GM11168 (cell line): ENCODE data around the gene ERBB4.

Experiments
- in situ Hi-C: fragments of 300-500 bp; cut with MboI; formaldehyde crosslinking; loops from one replicate; pipeline ENCODE4 v1.12.0; 2022; ENCODE audit warnings: low sequenced_read_pairs; ENCODE audit not compliant: unreplicated experiment

Gene ERBB4

DNA sequence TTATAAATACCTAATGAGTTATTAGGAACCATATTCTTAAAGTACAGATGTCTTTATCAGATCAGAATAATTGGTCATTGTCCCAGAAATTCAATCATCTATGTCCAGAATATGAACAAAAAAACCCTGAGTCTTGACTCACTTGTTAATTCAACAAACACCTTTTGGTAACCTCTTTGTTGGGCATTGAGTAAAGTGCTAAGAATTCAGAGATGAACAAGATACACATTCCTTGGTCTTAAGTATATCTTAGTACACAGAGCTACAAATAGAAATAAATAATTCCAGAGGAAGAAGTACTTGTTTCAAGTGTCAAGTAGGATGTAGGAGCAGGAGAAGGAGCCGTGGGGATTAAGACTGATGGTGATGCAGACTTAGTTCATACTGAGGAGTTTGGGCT lies 1184.1 kb downstream of the ERBB4 start:
- in situ Hi-C loops: no loop called here

DNA sequence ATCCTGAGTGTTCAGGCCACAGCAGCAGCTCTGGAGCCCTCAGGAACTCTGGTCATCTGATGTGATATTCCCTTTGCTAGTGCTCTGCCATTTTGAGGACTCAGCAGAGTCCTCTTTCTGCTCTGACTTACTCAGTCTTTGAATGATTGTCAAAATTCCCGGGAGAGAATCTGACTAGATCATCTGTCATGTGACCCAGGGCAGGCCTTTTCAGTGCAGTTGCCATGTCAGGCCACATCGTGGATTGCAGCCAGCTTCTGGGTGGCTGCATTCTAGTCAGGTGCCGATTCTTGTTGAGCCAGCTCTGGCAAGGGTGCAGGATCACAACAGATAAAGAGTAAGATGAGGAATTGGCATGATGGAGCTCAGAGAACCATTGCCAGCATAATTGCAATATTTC lies 1186.6 kb downstream of the ERBB4 start:
- in situ Hi-C loops: no loop called here

DNA sequence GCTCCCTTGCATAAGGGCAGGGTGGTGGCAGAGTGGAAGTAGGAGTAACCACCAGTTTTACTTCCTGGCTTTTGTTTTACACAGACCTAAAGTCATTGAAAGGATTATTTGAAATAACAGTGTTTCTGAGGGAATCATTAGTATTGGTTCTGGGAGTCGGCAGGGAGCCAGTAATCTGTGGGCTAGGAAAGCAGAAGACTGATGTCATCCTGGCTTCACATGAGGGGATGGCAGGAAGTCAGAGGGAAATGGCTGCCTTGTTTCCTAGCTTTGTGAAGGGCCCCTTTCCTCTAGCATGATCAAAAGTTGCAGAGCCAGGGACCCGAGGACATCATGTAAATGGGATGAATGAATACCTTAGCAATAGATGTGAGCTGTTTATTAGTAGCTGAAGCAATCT lies 1189.6 kb downstream of the ERBB4 start:
- in situ Hi-C loops: no loop called here

DNA sequence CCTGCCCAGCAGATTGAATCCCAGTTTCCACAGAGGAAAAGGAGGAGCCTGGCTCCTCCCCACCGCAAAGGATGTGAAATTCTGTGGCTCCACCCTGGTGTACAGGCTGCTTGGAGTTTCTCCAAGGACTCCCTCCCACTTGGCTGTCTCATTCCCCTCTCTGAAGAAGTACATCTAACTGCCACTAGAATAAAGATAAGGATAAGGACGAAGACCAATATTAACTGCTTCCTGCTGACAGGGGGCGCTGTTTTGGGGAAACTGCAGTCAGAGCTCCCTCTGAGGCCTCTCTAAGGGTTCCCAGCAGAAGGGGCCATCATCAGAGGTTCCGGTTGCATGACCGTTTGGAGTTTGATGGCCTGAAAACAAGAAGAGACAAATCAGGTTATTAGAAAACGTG lies 1191.3 kb downstream of the ERBB4 start:
- in situ Hi-C loops: no loop called here

DNA sequence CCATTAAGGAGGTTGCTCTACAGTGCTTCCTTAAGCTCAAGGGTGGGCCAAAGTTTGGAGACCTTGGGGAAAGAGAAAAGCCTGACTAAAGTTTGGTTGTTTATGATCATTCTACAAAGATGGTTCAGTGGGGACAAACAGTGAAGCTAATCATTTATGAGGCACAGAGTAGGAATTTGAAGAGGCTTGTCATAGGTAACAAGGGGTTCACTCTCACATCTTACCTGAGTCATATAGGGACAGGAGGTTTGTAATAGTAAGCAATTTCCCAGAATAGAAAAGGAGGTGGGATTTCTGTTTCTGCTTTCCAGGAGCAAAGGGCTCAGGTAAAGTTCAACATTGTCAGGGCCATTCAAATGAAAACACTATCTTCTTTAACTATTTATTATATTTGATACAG lies 1194.3 kb downstream of the ERBB4 start:
- in situ Hi-C loops: no loop called here

DNA sequence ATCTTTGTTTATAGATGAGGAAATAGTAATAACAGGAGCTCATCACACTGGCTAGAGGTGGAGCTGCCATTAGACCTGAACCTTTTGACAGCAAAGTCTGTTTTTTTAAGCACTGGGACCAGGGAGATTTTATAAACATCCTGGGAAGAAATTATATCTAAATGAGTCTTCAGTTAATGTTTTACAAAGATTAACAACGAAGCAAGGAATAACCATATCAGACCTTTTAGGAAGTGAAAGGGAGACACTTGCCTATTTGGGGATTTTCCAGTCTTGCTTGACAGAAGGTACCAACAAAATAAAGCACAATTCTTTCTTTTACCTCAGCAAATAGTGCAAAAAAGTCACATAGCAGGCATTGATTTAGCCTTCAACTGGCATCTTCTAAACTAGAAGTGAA lies 1205.2 kb downstream of the ERBB4 start:
- in situ Hi-C loops: no loop called here

DNA sequence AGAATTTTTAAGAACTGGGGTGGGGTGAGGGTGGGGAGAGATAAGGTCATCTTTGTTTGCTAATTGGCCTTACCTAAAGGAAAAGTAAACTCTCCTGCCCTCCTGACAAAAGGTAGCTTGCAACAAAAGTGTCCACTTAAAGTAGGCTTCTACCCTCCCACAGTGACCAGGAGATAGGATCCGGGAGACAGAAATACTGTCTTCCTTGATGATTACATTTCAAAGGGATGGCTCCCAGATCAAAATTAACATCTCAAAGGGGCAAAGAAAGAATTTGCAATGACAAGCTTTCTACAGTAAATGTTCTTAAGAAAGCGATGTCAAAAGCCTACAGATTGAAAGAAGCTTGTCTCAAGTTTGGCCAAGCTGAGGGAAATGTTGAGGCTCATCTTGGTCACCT lies 1206.9 kb downstream of the ERBB4 start:
- in situ Hi-C loops: no loop called here

DNA sequence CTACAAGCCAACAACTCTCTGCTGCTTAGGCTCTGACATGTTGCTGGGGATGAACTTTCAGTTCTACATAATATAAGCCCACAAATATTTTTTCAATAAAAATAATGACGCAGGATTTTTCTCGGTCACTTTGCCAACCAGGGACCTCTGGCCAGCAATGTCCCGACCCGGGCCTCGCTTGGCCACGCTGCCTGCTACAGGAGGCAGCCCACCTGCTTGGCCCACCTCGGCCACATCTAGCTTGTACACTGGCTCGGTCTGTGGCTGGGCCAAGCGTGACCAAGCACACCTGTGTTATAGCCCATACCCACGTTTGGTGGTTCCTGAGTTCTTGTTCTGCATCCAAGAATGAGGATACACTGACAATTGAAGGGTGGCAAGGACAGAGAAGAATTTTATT lies 1208.7 kb downstream of the ERBB4 start:
- in situ Hi-C loops: no loop called here

DNA sequence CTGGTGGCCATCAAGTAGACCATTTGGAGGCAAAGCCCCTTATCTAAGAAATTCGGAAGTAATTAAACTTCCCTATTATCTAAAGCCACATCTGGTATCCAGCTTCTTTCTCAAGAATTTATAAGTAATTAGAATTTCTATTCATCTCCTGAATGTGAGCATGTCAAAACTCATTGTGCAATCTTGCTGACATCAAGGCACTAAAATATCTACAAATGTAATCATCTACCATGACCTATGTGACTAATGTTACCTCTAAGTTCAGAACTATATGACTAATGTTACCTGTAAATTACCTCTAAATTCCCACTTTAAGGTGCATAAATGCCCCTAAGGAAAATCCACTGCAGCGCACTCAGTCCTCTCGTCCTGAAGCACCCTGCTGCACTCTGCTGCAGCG lies 1209.2 kb downstream of the ERBB4 start:
- in situ Hi-C loops: no loop called here

DNA sequence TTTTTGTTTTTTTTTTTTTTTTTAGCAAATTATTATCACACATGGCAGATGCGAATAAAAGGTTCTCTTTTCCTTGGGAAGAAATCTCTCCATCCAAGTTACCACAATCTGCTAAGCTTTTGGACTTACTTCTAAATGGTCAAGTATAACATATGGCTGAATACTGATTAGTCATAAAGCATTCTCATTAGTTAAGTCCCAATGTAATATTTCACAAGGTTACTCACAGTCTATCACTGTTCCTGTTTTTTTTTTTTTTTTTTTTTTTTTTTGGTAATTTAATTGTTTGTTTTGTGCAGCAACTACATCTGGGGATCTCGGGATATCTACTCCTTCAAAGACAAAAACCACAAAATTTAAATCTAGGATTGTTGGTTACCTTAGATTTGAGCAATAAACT lies 1210.5 kb downstream of the ERBB4 start:
- in situ Hi-C loops: no loop called here
